ENCODE measurements around the gene MRPL50.
"Not testable (repeated sequence)": the region's sequence is repeated elsewhere in the genome, so short reads cannot be mapped to it uniquely, and the experiment has no call there.

The MRPL50 gene

DNA sequence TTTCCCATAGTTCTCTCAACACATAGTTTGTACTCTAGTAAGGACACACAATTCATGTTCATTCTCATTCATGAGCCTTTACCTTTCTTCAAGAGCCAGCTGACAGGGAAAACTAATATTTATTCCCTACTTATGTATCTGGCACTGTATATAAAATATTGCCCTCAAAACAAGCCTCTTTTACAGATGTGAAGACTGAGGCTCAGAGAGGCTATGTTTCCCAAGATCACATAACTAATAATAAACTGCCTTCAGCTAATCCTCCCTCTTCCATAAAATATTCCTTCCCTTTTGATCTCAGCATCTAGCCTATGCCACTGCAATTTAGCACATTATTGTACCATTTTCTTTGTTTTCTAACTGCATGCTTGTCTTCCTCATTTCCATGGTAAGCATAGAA, 19.0 kb upstream of the MRPL50 start:
- DNase-seq = no peak

DNA sequence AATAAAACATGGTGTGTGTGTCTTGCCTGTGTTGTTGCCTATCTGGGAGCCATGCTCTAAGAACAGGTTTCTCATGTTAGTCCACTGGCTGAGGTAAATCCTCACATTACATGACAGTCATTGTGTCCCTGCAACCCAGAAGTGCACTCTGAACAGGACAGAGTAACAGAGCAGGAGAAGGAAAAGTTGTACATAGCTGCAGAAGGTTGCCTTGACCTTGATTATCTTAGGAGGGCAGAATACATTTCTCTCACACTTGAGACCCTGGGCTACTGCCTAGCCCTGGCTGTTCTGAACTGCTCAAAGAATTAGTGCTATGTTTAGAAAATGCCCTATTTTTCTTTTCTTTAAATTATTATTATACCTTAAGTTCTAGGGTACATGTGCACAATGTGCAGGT, 17.2 kb upstream of the MRPL50 start:
- DNase-seq = no peak

GRCh38 chr9:101414839-101415238, 16.4 kb upstream of the MRPL50 start:
- DNase-seq = no peak

GRCh38 chr9:101409079-101409477, 10.7 kb upstream of the MRPL50 start:
- no peak for DNase-seq

DNA sequence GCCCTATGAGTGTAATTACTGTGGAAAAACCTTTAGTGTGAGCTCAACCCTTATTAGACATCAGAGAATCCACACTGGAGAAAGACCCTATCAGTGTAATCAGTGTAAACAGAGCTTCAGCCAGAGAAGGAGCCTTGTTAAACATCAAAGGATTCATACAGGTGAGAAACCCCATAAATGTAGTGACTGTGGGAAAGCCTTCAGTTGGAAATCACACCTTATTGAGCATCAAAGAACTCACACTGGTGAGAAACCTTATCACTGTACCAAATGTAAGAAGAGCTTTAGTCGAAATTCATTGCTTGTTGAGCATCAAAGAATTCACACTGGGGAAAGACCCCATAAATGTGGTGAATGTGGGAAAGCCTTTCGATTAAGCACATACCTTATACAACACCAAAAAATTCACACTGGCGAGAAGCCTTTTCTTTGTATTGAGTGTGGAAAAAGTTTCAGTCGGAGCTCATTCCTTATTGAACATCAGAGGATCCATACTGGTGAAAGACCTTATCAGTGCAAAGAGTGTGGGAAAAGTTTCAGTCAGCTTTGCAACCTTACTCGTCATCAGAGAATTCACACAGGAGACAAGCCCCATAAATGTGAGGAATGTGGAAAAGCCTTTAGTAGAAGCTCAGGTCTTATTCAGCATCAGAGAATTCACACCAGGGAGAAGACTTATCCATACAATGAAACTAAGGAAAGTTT, 10.1 kb upstream of the MRPL50 start:
- DNase-seq = no peak

DNA sequence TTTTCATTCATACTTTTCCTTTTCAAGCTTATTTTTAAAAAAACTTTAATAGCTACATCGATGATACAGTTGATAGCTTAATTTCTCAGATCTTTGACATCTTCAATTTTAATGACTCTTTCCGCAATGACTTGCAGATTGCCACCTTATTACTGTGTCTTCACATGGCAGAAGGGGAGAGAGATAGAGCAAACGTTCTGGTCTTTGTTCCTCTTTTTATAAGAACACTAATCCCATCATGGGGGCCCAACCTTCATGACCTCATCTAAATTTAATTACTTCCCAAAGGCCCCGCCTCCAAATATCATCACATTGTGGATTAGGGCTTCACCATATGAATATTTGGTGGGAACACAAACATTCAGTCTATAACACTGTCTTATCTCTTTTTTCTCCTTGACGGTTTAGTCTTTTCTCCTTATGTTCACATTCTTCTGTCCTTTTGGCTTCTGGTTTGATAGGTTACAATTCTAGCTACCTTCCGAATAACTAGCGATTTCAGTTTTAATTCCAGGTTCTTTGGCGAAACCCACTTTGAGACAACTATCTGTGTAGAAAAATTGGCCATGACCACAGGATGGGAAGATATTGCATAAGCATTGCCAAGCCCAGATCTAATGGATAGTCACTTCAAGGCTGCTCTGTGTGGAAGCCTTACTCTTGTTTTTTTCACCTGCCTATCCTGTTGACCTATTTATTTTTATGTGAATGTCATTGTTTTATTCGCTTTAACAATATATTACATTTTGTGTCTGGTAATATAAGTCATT, 5.3 kb upstream of the MRPL50 start:
- DNase-seq = no peak

- no peak for DNase-seq
Measured at GRCh38 chr9:101400120-101400519, 1.7 kb upstream of the MRPL50 start.

GRCh38 chr9:101399643-101399970, 1.2 kb upstream of the MRPL50 start:
- DNase-seq = no peak

DNA sequence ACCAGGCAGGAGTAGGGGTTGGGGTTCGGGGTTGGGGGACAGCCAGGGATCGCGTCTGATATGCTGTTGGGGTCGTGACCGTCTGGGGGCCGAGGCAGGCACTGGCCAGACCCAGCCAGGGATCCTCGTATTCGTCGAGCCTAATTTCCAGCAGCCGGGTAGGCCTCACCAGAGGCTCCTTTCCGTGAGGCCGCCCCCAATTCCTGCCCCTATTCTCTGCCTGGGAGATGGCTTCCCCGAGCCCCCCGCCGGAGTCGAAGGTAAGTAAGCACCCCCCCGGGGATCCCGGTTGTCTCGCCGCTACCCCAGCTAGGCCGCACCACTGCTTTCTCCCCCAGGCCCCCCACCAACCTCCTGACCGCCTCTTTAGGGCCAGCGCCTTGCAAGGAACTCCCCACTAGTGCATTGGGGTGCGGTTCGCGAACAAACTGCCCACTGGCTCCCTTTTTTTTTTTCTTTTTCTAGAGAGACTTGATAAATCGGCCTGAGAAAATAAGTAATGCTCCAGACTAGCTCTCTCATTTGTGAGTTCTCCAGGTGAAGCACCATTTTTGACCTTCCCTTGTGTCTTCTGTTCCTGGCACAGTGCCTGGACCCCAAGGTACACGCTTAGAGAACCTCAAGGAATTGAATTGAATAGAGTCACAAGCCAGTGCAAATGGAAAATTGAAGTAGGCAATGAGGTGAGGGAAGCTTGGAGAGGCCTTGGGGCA, 668 bp upstream of the MRPL50 start:
- no peak for DNase-seq

DNA sequence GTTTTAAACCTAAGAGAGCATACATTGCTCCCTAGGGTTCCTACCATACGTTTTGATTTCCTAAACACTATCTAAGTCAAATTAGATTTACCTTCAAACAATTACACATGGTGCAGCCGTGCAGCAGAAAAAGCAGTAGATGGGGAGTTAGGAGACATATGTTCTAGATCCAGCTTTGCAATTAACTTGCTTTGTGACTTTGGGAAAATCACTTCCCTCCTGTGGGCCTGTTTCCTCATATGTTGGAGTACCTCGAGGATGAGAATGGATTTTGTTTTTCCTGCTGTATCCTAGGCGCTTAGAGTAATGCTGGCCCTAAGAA, 711 bp downstream of the MRPL50 start:
- DNase-seq = no peak

DNA sequence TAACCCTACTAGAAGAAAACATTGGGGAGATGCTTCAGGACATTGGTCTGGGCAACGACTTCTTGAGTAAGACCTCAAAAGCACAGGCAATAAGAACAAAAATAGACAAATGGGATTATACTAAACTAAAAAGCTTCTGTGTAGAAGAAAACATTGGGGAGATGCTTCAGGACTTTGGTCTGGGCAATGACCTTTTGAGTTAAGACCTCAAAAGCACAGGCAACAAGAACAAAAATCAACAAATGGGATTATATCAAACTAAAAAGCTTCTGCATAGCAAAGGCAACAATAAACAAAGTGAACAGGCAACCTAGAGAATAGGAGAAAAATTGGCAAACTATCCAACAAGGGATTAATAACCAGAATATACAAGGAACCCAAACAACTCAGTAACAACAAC, 3.7 kb downstream of the MRPL50 start:
- DNase-seq = no peak

GRCh38 chr9:101393135-101393534, 5.3 kb downstream of the MRPL50 start:
- no peak for DNase-seq

- peak; percentile 30 for DNase-seq
Measured at GRCh38 chr9:101388507-101388993, 9.9 kb downstream of the MRPL50 start.

- peak; percentile 52 for DNase-seq
Measured at GRCh38 chr9:101387871-101388506, 10.4 kb downstream of the MRPL50 start.

DNA sequence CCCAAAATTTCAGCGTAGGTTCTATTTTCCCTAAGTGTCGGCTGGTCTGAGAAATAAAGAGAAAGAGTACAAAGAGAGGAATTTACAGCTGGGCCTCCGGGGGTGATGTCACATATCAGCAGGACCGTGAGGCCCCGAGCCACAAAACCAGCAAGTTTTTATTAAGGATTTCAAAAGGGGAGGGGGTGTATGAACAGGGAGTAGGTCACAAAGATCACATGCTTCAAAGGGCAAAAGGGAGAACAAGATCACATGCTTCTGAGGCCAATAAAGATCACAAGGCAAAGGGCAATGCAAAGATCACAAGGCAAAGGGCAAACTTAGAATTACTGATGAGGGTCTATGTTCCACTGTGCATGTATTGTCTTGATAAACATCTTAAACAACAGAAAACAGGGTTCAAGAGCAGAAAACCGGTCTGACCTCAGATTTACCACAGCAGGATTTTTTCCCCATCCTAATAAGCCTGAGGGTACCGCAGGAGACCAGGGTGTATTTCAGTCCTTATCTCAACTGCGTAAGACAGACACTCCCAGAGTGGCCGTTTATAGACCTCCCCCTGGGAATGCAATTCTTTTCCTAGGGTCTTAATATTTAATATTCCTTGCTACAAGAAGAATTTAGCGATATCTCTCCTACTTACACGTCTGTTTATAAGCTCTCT, 13.4 kb downstream of the MRPL50 start, which contains the start of gene BAAT:
Gene BAAT (minus strand): TSS at position 134 of the 664 bp plus-strand sequence. CDS start 13,602 bp downstream, outside the sequence.
- not testable (repeated sequence) for DNase-seq

DNA sequence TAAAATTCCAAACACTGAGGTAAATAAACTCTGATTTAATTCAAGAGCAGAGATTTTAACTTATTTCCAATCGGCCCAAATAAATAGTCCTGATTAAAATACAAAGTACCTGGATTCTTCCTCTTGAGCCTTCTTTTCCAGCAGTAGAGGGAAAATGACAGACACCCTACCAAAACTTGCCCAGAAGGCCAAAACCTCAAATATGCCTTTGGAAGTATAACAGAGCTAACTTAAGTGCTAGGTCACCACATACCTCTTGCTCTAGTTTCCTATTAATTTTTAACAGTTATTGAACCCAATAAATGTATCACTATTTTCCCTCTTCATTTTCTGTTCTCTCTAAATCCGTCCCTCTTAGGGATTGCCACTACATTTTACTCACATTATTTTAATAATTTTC, 15.1 kb downstream of the MRPL50 start:
- DNase-seq = no peak

DNA sequence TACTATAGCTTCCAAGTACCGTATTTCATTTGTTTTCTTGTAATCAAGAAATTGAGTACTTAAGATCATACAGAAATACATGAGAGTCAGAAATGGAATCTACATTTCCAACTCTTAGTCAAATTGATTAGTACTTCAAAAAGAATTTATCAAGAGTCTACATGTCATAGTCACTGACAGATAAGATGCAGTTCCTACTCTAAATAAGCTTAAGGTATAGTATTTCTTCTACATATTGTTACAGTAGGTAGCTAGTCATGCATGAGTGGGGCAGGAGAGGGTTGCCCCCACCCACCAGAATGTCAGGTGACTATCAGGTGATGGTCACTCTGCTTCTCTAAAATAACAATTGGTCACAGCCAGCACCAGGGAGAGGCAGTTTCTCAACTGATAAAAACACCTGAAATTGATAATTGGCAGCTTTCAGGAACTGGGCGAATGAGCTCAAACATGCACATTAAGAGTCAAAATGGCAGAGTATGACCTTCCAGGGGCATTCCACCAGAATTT, 16.5 kb downstream of the MRPL50 start:
- DNase-seq = no peak

DNA sequence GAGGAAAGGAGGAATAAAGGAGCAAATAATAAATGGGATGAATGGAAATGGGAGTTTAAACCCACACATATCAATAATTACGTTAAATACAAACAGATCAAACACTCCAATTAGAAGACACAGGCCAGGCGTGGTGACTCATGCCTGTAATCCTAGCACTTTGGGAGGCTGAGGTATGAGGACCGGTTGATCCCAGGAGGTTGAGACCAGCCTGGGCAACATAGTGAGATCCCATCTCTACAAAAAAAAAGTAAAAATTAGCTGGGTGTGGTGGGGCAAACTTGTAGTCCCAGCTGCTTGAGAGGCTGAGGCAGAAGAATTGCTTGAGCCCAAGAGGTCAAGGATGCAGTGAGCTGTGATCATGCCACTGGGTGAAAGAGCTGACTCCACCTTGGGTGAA, 17.3 kb downstream of the MRPL50 start:
- no peak for DNase-seq

- DNase-seq = no peak
Measured at GRCh38 chr9:101380295-101380694, 18.1 kb downstream of the MRPL50 start.

GRCh38 chr9:101376111-101376848, 22.1 kb downstream of the MRPL50 start:
- DNase-seq = no peak

- DNase-seq = no peak
Measured at GRCh38 chr9:101375546-101375945, 22.9 kb downstream of the MRPL50 start.

Measured in NCI-H1694 (cell line).